ENCODE measurements around the gene DHODH. TPM values are rescaled to one million over a fixed set of nuclear protein-coding genes. Genes with fewer than 3 reads are reported as not detected.
A peak's percentile ranks its signal among the peaks of the same experiment; 100 is the strongest.

Gene DHODH
- total RNA-seq, 1 donor from 2014 or later, result 4.2 TPM

- DNase-seq (ENCODE audit: low read depth), result peak; percentile 6
Measured at GRCh38 chr16:72013389-72013788, 4.8 kb downstream of the DHODH start.

- peak; percentile 73 for DNase-seq (ENCODE audit: low read depth)
Measured at GRCh38 chr16:72013888-72014581, 5.5 kb downstream of the DHODH start.

- DNase-seq (ENCODE audit: low read depth), result no peak
Measured at GRCh38 chr16:72014675-72015074, 6.1 kb downstream of the DHODH start.

GRCh38 chr16:72015124-72015523, 6.6 kb downstream of the DHODH start:
- peak; percentile 68 for DNase-seq (ENCODE audit: low read depth)

GRCh38 chr16:72018470-72018869, 9.9 kb downstream of the DHODH start:
- no peak for DNase-seq (ENCODE audit: low read depth)

- DNase-seq (ENCODE audit: low read depth), result no peak
Measured at GRCh38 chr16:72021043-72021442, 12.5 kb downstream of the DHODH start.

GRCh38 chr16:72022127-72022526, 13.6 kb downstream of the DHODH start:
- DNase-seq (ENCODE audit: low read depth), result no peak

- no peak for DNase-seq (ENCODE audit: low read depth)
Measured at GRCh38 chr16:72023962-72024361, 15.4 kb downstream of the DHODH start.

GRCh38 chr16:72024862-72025382, 16.4 kb downstream of the DHODH start:
- DNase-seq (ENCODE audit: low read depth), result no peak

- DNase-seq (ENCODE audit: low read depth), result no peak
Measured at GRCh38 chr16:72025404-72026114, 17.0 kb downstream of the DHODH start.

GRCh38 chr16:72027669-72028378, 19.3 kb downstream of the DHODH start:
- no peak for DNase-seq (ENCODE audit: low read depth)

GRCh38 chr16:72029567-72030271, 21.2 kb downstream of the DHODH start:
- no peak for DNase-seq (ENCODE audit: low read depth)

GRCh38 chr16:72033437-72033836, 24.9 kb downstream of the DHODH start:
- DNase-seq (ENCODE audit: low read depth), result no peak

- DNase-seq (ENCODE audit: low read depth), result no peak
Measured at GRCh38 chr16:72036098-72036497, 27.6 kb downstream of the DHODH start.

- DNase-seq (ENCODE audit: low read depth), result peak; percentile 98
Measured at GRCh38 chr16:72042157-72042660, 33.7 kb downstream of the DHODH start.

GRCh38 chr16:72043058-72043457, 34.5 kb downstream of the DHODH start:
- no peak for DNase-seq (ENCODE audit: low read depth)

- DNase-seq (ENCODE audit: low read depth), result no peak
Measured at GRCh38 chr16:72043539-72043938, 35.0 kb downstream of the DHODH start.

GRCh38 chr16:72044296-72044695, 35.8 kb downstream of the DHODH start:
- no peak for DNase-seq (ENCODE audit: low read depth)

GRCh38 chr16:72044825-72045359, 36.3 kb downstream of the DHODH start:
- no peak for DNase-seq (ENCODE audit: low read depth)

- no peak for DNase-seq (ENCODE audit: low read depth)
Measured at GRCh38 chr16:72049110-72049509, 40.6 kb downstream of the DHODH start.
